ENCODE results near the gene SARNP. TPM values are rescaled to one million over a fixed set of nuclear protein-coding genes. Genes with fewer than 3 reads are reported as not detected.

SARNP gene
- total RNA-seq, 4 donors from 2014 or later, result 38.0 to 50.7 (median 45.0) TPM

DNA sequence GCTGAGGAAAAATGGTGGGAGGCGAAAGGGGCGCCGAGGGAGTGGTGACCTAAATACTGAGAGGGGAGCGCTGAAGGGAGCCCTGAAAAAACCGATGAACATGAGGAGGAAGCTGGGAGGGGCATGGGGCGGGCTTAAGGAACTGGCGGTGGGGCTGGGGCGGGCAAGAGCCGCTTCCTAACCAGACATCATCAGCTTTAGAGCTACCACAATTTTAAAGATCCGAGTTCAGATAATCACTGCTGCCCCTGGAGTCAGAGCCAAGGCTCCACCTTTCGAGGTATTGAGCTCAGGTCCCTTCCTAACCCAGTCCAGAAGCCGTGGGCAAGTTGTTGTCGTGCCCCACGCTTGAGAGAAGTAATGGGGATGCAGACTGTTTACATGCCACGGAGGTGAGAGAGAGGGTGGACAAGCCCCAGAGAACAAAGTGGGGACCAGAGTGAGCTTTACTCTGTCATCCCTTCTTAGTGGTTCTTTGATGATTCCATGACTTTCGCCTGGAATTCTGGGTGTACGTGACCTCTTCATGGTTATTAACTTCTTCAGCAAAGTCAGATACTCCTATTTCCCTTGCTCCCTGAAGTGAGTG lies 710 bp upstream of the SARNP start:
- TF ChIP-seq POLR2AphosphoS5 (IDR thresholded peaks at IDR 0.05) (no peak), EP300 (IDR thresholded peaks at IDR 0.05; ENCODE audit: low read depth) (no peak), CTCF (IDR thresholded peaks at IDR 0.05) (no peak), POLR2A (IDR thresholded peaks at IDR 0.05) (no peak)
- Histone ChIP-seq H3K4me1 (peaks cover 19 to 50% (median 29%) of the 10 kb centered on the region in 4 donors), H3K27me3 (no peaks in the 10 kb centered on the region), H3K27ac (peak overlapping the region; percentile 88 to 94 (median 90)), H3K9me3 (no peaks in the 10 kb centered on the region), H3K36me3 (peaks cover 0 to 36% (median 13%) of the 10 kb centered on the region in 4 donors), H3K4me3 (peak overlapping the region; percentile 59 to 87 (median 78))
- no peak for DNase-seq
- in situ Hi-C loops (cut with MboI; ENCODE audit: low pct_ligation_motif_present in 1 of 4, low pct_unique_long_range_greater_than_20kb in 1 of 4, low sequenced_read_pairs in 3 of 4), result loop anchor here (10.0 to 25.0 kb wide), 4 partner anchors 83 to 127 kb away; partner anchors contain the start of genes DGKA (in 2 of the 4) and PYM1 (in 1 of the 4)
- 1 to 8% methylated on average over 2 to 17 of the region's 17 CpGs for WGBS, 2 donors (ENCODE audit: low coverage in 1 of 2)
- intact Hi-C loops (cut with DNase I; ENCODE audit: low total_unique reads), result no loop called here

DNA sequence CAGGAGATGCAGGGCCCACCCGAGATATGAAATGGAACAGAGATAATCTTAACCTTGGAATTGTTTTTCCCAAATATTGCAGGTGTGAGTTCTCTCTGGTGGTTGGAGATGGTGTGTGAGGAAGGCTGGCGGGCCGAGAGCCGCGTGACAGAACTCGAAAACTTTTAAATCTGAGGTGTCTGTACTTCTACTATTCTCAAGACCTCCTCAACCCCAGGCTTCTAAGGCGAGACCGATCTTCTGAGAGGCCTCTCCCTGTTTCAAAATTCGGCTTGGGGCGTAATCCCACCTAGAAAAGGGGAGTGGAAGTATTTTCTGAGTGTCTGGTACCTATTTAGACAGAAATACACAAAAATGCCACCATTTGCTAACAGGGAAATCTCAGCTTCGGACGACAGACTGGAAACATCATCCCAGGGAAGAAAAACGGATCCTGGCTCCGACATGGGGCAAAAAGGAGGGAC lies 611 bp downstream of the SARNP start:
- peaks cover 0 to 28% (median 10%) of the 10 kb centered on the region in 4 donors for H3K36me3 ChIP-seq
- TF ChIP-seq POLR2AphosphoS5 (IDR thresholded peaks at IDR 0.05) (no peak), POLR2A (IDR thresholded peaks at IDR 0.05) (no peak), CTCF (IDR thresholded peaks at IDR 0.05) (no peak)
- H3K4me3 ChIP-seq, result peak overlapping the region; percentile 74 to 87 (median 86)
- no peak for DNase-seq
- H3K27ac ChIP-seq, result peak overlapping the region; percentile 91 to 97 (median 93)
- no peaks in the 10 kb centered on the region for H3K9me3 ChIP-seq
- H3K4me1 ChIP-seq, result peaks cover 19 to 56% (median 29%) of the 10 kb centered on the region in 4 donors
- intact Hi-C loops (cut with DNase I; ENCODE audit: low total_unique reads) (no loop called here), in situ Hi-C loops (cut with MboI; ENCODE audit: low pct_ligation_motif_present in 1 of 4, low pct_unique_long_range_greater_than_20kb in 1 of 4, low sequenced_read_pairs in 3 of 4) (loop anchor here (10.0 to 25.0 kb wide), 4 partner anchors 82 to 128 kb away; partner anchors contain the start of genes DGKA (in 2 of the 4) and PYM1 (in 1 of the 4))
- no peaks in the 10 kb centered on the region for H3K27me3 ChIP-seq
- 0 to 2% methylated on average over 10 to 14 of the region's 14 CpGs for WGBS, 2 donors (ENCODE audit: low coverage in 1 of 2)

GRCh38 chr12:55815473-55815872 lies 2.1 kb downstream of the SARNP start:
- H3K4me3 ChIP-seq, result peak overlapping the region in 1 of 4 donors; percentile 87
- in situ Hi-C loops (cut with MboI; ENCODE audit: low pct_ligation_motif_present in 1 of 4, low pct_unique_long_range_greater_than_20kb in 1 of 4, low sequenced_read_pairs in 3 of 4), result loop anchor here (10.0 to 25.0 kb wide), 4 partner anchors 81 to 129 kb away; partner anchors contain the start of genes DGKA (in 2 of the 4) and PYM1 (in 1 of the 4)

More at GRCh38 chr12:55815473-55815872, 2.1 kb downstream of the SARNP start:
- intact Hi-C loops (cut with DNase I; ENCODE audit: low total_unique reads), result no loop called here
- H3K27ac ChIP-seq, result no peak overlapping the region
- H3K27me3 ChIP-seq, result no peaks in the 10 kb centered on the region
- H3K36me3 ChIP-seq, result peaks cover 0 to 14% (median 3%) of the 10 kb centered on the region in 4 donors
- H3K4me1 ChIP-seq, result peaks cover 19 to 57% (median 30%) of the 10 kb centered on the region in 4 donors
- 40 to 86% methylated on average over 1 to 12 of the region's 12 CpGs for WGBS, 2 donors (ENCODE audit: low coverage in 1 of 2)
- H3K9me3 ChIP-seq, result no peaks in the 10 kb centered on the region
- DNase-seq, result no peak
- no peak for TF ChIP-seq CTCF (IDR thresholded peaks at IDR 0.05)
- no peak for TF ChIP-seq EP300 (IDR thresholded peaks at IDR 0.05; ENCODE audit: low read depth)

Measured in transverse colon (tissue), 4 donors.